Activated gamma-delta T cell treated with anti-CD3 and anti-CD28 coated beads, Interleukin-2, amount 50 U/mL, for 16 hours (primary cell): ENCODE measurements around the gene GPR158.

Experiments used
- DNase-seq: peaks from one replicate; pipeline ENCODE4 v3.0.0-alpha.2; 2020; ENCODE audit warnings: low read depth

Gene GPR158

GRCh38 chr10:25405871-25406270 is 231.1 kb downstream of the GPR158 start:
- no peak for DNase-seq

GRCh38 chr10:25417611-25418010 is 242.8 kb downstream of the GPR158 start:
- no peak for DNase-seq

DNA sequence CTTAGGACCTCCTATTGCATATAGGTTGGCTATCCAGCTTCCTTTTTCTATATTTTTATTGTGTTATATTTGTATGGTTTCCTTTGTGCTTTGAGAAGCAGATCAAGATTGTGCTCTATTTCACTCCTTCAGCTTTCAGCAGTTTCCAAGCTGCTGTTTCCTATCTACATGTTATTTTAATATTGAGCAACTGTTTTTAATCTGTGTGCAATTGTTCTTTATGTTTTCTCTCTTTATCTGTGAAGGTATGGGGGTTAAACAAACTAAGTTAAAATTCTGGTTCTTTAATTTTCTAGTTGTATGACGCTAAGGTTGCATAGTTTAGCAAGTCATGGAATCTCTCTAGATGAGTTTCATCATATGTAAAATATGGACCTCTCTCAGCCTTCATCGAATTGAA is 251.0 kb downstream of the GPR158 start:
- no peak for DNase-seq

DNA sequence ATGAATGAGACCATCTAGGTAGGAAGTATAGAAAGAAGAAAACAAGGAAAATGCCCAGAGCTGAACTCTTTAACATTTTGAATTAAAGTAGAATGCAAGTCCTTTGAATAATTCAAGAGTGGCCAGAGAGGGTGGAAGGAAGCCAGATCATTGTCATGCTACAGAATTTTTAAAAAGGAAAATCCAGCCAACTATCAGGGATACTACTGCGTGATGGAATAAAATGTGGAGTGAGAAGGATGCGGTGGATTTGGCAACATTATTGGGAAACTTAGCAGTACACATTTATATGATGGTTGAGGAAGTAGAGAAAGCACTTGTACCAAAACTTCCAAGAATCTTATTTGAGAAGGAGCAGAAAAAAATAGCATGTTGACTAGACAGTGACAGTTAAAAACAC is 261.6 kb downstream of the GPR158 start:
- DNase-seq: no peak

DNA sequence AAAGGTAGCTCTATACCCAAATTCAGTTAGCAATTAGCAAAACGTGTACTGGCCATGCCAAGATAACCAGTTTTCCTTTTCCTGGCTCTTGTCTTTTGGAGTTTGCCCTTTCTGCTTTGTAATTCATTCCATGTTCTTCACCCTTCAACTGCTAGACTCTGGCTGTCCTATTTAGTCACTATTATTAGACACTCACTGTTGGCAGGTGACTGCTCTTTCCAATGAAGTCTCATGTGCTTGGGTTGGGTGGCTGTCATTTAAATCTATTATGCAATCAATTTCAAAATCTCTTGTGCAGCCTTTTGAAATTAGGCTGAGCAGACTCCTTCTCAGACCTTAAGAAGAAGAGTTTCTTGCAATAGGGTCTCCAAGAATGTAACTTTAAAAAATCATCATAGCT is 266.5 kb downstream of the GPR158 start:
- no peak for DNase-seq

- no peak for DNase-seq
Observed at GRCh38 chr10:25444266-25444665, 269.5 kb downstream of the GPR158 start.

DNA sequence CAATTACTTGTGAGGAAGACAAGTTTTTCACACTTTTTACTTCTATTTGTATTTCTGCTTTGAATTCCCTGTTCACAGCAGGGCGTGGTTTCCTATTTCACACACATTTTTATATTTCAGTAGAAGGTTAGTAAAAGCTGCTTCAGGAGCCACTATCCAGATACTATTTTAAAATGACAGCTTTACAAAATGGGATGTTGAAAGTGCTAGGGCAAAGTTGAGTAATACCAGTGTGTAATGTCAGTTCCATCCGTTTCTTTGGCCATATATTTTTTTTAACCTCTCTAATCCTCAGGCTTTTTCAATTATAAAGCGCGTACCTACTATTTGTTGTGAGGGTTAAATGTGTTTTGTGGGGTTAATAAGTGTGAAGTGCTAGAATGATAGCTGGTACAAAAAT is 276.6 kb downstream of the GPR158 start:
- no peak for DNase-seq

- DNase-seq: no peak
Observed at GRCh38 chr10:25453619-25454018, 278.8 kb downstream of the GPR158 start.

DNA sequence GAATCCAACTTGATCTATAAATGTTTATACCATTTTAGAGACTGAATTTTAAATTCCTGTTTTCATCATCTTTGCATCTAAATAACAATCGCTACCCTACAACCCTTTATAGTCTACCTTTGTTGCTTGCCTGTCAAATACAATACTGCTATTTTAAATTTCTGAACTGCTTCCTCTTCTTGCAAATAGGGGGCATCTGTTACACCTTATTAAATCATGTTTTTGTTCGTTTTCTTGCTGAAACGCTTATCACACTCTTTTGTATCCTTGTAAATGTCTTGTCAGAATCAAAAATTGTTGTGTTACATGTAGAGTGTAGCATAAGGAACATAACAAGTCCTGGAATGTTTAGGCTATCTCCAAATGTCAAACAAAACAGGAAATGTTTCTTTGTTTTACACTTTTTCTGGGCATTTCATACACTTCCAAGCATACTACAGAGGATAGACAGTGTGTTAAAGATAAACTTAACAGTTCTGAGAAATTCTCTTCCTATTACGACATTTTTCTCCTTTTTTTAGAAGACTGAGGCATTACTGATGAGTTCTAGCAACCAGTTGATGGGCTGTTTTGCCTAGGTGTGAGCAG is 281.3 kb downstream of the GPR158 start:
- no peak for DNase-seq

DNA sequence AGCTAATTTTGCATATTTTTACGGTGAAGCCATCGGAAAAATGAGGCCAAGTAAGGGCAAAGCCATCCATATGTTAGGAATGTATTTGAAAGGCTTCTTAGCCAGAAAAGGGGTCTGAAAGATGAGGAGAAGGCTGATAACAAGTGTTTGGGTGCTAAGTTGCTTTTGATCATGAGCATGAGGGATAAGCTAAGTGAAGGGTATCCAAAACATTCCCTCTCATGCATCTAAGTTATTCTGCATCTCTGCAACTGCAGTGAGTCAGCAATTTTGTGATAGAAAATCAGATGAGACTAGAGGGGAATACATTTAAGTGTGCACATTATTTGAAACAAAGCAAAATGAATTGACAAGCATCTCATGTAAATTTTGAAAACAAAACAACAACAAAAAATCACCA is 282.8 kb downstream of the GPR158 start:
- no peak for DNase-seq

GRCh38 chr10:25465582-25466372 is 291.0 kb downstream of the GPR158 start:
- DNase-seq: no peak

- no peak for DNase-seq
Observed at GRCh38 chr10:25467881-25468280, 293.1 kb downstream of the GPR158 start.

- no peak for DNase-seq
Observed at GRCh38 chr10:25481467-25481866, 306.7 kb downstream of the GPR158 start.

DNA sequence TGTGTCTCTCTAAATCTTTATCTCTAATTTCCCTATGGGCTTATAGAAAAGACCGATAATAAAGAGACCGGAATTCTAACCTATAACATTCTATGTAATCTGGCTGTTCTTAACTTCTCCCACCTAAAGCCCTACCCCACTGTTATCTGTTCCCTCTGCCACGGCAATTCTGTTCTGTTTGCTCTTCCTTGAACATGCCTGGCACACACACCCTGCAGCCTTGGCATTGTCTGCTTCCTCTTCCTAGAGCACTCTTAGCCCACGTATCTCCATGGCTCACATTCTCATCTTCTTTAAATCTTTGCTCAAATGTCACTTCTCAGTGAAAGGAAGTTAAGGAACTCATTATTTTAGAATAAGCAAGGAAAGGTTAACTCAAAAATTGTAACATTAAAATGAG is 309.2 kb downstream of the GPR158 start:
- no peak for DNase-seq

DNA sequence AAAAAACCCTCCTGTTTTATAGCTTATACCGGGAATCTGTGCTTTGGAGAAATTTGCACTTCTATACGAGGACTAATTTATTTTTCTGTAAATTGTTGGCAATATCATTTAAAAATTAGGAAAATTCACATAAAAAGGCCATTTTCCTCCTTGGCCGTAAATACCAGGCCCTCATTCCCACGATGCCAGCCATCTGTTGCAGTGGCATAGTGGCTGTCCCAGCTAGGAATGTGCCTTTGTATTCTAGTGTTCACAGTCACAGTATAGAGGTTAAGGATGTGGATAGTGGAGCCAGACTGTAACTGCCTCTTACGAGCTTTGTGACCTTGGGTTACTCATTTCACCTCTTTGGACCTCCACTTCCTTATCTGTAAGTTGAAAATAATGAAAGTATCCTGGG is 312.5 kb downstream of the GPR158 start:
- DNase-seq: no peak

- DNase-seq: no peak
Observed at GRCh38 chr10:25492040-25492439, 317.2 kb downstream of the GPR158 start.

GRCh38 chr10:25492680-25493079 is 317.9 kb downstream of the GPR158 start:
- DNase-seq: no peak

- DNase-seq: no peak
Observed at GRCh38 chr10:25493122-25493893, 318.5 kb downstream of the GPR158 start.

DNA sequence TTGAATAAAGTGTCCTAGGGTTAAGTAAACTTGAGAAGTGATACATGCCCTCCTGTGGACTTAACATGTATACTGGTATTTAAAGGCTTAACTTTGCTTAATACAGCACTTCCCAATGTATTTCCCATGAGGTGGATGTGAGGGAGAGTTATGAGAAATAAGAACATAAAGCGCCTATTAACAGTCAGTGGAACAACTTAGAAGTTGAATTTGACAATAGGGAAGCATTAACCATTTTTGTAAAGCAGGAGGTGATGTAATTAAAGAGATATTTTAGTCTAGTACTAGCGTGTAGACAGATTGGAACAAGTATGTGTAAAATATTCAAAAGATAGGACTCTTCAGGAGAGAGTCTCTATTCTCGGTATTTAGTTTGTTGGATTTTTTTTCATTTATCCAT is 322.4 kb downstream of the GPR158 start:
- DNase-seq: no peak

DNA sequence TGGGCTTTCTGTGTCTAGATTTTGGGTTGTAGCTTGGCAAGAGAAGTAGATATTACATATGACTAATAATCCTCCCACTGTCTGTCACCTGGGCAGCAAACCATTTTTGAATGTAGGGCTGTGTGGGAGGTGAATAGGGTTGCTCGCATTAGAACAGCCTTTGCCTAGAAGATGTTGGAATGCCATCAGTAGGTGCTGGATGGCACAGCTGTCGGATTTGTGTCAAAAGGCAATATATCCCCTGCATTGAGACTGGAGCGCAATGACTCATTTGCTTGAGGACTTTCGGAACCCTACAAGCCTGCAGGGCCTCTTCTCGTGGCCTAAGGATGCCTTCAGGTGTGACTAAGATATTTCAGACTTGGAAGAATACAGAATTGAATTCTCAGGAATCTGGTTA is 323.8 kb downstream of the GPR158 start:
- DNase-seq: no peak

DNA sequence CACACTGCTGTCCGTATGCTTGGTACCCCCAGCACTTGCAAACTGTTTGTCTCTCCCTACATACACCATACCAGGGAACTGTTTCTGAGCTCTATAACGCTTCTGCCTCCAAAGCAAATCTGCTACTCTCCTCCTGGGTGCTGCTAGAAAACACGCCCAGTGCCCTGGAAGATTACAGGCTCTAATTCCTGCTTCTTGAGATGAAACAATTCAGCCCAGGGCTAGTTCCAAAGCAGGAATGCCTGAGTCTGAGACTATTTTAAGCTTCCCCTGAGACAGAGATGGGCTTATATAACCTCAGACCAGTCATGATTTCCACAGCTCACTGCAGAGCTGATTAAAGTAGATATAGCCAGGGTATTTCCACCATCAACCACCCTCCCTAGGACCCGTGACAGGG is 327.1 kb downstream of the GPR158 start:
- no peak for DNase-seq

DNA sequence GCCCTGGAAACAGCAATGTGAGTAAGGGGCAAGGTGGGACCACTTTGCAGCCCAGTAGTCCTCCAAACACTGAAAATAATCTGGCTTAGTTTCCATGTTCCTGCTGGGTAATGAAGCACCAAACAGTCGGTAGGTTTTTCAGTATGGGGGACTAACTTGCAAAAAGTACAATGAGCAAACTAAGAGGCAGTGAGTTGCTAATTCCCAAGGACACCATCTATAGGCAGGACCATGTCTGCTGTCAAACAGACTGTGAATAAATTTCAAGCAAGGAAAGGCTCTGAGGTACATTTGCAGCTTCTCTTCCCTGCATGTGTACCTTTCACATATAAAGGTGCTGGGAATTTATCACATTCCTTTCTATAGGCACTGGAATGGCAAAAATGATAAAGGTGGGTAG is 327.7 kb downstream of the GPR158 start:
- DNase-seq: no peak

GRCh38 chr10:25504306-25504705 is 329.5 kb downstream of the GPR158 start:
- DNase-seq: no peak
